Tibial nerve (tissue), 3 donors: Measurements from ENCODE around the gene RELN.

Experiments used
- CTCF ChIP-seq, 5 experiments: fragments of 200-600 bp in 3 of 5; fragments of 450-650 bp in 2 of 5; sonication (generic) in 3 of 5; IDR thresholded peaks; one replicate each; pipeline ENCODE4 v1.5.1; 2016 to 2019; ENCODE audit warnings: antibody characterized with exemption in 5 of 5, mild to moderate bottlenecking in 3 of 5, moderate library complexity in 2 of 5
- POLR2A ChIP-seq, 2 donors: fragments of 450-650 bp; IDR thresholded peaks; one replicate each; pipeline ENCODE4 v1.6.1; 2017; ENCODE audit warnings: antibody characterized with exemption in 2 of 2, mild to moderate bottlenecking in 2 of 2, moderate library complexity in 2 of 2

- TF ChIP-seq CTCF (IDR thresholded peaks at IDR 0.05) (peak in 1 of 5 experiments; percentile 7), POLR2A (IDR thresholded peaks at IDR 0.05) (no peak)
Observed at GRCh38 chr7:103524042-103524907, 465.2 kb downstream of the RELN start.
